NCI-H446 (cell line): ENCODE measurements around the gene TRPM2.
"Not testable (repeated sequence)": the region's sequence is repeated elsewhere in the genome, so short reads cannot be mapped to it uniquely, and the experiment has no call there.

Source experiments
- DNase-seq, 2 experiments: peaks; one replicate each; lab custom pipeline; 2025; lab: John Stamatoyannopoulos, UW

The TRPM2 gene

GRCh38 chr21:44415073-44416025 lies 61.9 kb downstream of the TRPM2 start:
- DNase-seq: no peak

DNA sequence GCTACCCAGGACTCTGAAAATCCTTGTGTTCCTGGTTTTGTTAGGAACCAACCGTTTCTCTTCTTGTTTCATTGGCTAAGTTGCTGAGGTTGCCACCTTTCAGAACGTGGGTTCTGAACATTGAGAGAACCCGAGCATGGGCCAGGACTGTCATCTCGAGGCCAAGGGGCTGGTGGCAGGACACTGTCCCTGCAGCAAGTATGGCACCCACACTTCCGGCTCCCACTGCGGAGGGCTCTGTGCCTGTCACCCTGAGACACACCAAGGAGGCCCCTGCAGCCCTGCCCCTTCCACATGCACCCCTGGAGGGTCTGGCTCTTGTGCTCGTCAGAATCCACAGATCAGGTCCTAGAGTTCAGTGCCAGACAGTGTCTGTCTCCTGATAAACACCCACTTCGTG lies 62.8 kb downstream of the TRPM2 start:
- DNase-seq: no peak

DNA sequence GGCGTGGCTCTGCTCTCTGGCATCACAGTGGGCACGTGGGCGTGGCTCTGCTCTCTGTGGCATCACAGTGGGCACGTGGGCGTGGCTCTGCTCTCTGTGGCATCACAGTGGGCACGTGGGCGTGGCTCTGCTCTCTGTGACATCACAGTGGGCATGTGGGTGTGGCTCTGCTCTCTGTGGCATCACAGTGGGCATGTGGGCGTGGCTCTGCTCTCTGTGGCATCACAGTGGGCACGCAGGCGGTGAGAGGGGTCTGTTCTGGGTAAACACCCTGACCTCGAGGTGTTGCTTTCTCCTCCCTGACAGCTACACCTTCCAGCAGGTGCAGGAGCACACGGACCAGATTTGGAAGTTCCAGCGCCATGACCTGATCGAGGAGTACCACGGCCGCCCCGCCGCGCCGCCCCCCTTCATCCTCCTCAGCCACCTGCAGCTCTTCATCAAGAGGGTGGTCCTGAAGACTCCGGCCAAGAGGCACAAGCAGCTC lies 64.2 kb downstream of the TRPM2 start:
- not testable (repeated sequence) for DNase-seq

DNA sequence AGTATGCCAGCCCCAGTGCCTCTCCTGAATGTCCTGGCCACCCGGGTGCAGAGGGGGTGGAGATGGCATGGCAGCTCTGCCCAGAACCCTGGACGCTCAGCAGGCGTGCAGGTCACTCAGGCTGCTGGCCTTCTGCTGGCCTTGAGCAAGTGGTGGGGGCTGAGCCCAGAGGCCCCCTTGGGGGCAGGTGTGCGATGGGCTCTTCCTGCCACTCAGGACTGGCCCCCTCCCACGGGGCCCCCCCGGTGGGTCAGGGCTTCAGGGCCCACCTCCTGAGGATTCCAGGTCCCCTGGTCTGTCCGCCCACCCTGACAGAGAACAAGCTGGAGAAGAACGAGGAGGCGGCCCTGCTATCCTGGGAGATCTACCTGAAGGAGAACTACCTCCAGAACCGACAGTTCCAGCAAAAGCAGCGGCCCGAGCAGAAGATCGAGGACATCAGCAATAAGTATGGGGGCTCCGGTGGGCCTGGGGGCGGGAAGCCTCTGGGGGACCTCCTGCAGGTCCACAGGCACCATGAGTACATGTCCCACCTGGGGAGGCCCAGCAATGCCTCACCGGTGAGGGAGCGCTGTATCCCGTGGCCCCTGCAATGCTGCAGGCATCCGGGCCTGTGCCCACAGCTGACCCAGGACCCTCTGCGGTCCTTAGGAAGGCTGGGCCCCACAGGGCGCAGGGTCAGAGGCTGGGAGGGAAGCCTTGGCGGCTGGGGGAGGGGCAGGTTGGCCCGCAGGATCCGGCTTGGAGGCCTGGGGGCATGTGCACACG lies 64.9 kb downstream of the TRPM2 start:
- DNase-seq: no peak

GRCh38 chr21:44418876-44419230 lies 65.4 kb downstream of the TRPM2 start:
- no peak for DNase-seq

- DNase-seq: no peak
These were observed 66.3 kb downstream of the TRPM2 start for GRCh38 chr21:44419679-44420078.

DNA sequence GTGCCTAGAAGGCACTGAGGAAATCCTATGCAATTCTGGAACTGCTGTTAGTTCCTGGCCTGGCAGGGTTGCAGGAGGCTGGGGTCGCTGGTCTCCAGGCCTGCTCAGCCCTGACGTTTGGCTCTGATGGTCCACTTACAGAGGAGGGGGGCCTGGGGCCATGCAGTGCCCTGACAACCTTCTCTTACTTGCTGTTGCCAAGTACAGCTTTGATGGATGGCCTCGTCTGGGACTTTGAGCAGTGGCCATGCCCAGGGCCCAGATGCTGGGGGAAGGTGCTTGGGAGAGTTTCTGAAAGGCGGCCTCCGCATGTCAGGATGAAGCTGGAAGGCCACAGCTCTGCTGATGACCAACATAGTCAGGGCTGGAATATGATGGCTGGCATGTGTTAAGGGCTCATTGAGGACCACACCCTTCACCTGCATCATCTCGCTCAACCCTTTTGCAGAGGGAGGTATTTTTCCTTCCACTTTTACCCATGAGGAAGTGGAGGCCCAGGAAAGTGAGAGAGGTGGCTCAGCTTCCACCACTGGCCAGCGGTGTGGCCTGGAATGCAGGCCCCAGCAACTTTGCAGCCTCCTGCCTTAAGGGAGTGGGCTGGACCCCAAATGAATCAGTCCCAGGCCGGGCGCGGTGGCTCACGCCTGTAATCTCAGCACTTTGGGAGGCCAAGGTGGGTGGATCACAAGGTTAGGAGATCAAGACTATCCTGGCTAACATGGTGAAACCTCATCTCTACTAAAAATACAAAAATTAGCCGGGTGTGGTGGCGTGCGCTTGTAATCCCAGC lies 67.2 kb downstream of the TRPM2 start:
- DNase-seq: no peak

DNA sequence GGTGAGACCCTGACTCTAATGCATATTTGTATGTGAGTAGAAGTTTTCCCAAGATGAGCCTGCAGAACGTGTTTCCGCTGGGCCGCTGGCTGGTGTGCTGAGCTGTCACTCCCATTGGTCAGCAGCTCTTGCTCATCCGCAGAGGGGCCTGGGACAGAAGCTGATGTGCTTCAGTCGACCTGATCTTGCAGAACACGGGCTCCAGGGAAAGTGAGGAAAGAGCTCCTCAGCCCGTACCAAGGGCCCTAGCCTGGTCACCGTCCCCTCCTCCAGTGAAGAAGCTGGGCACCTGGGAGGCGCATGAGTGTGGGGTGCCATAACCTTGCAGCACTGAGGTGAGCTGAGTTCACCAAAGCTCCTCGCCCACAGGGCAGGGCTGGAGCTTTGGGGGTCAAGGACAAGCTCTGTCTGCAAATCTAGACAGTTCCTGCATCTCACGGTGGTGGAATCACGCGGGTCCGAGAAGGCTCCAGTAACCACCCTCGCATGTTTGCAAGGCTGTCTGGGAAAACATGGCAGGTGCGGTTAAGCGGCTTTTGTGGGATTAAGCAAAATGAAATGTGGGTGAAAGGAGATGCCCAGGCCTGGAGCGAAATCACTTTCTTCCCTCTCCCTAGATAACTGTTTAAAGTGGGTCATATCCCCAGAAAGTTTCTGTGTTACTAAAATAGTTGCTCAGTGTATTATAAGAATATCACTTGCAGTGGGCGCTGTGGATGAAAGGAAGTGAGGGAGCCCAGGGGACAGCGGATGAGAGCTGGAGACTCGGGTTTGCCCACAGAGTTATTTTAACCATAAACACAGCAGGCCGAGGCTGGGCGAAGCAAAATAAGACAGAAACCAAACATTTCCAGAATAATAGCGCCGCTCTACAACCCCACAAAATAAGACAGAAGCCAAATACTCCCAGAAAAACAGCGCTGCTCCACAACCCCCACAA lies 68.8 kb downstream of the TRPM2 start:
- DNase-seq: no peak

- DNase-seq: no peak
These were observed 69.9 kb downstream of the TRPM2 start for GRCh38 chr21:44423312-44423821.

DNA sequence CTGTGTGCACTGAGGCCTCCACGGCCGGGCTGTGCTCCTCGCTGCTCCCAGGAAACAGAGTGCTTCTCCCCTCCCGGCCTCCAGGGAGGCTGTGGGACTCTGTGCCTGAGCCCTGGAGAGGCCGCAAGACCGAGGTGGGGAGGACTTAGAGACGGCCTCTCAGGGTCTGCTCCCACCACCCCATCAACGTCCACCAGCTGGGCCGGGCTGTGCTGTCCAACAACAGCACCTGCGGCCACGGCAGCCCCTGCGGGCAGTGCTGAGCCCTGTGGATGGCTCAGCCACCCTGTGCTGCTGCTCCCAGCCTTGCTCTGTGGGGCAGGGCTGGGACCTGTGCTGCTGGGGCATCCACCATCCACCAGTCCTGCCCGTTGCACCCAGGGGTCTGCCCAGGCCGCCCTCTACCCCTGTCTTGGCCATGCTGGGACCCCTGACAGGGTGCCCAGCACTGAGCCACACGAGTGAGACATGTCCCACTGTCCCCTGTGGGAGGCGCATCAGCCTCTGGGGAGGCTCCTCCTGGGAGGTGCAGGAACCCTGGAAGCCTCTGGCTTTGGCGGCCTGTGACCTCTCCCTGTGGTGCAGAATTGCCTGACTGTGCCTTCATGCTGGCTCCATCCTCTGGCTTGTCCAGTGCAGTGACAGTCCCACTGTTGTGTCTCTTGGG lies 70.7 kb downstream of the TRPM2 start:
- no peak for DNase-seq

DNA sequence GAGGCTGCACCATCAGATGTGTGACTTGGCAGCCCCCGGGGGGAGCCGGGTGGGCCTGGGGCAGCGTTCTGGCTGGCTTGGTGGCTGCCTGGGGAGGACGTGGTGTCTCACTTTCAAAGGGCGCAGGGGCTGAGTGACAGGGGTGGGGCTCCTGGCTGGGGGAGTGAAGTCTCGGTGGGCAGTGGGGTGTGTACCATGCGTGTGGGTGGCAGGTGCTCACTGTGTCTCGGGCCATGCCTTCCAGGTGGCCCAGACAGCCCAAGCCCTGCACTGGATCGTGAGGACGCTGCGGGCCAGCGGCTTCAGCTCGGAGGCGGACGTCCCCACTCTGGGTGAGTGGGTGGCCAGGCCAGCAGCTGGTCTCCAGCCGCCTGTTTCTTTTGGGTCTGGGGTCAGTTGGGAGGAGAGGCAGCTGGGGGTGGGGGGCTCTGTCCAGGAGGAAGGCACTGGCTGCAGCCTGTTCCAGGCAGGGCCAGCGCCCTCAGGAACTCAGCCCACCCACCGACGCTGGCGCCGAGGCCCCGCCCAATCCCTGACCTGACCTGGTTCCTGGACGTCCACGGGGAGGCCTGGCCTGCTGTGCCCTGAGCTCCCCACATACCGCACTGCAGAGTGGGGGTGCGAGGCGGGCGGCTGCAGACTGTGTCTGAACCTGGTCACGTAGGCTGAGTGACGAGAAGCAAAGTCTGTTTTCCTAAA lies 71.3 kb downstream of the TRPM2 start:
- DNase-seq: no peak

GRCh38 chr21:44425307-44425894 lies 72.0 kb downstream of the TRPM2 start:
- DNase-seq: no peak

DNA sequence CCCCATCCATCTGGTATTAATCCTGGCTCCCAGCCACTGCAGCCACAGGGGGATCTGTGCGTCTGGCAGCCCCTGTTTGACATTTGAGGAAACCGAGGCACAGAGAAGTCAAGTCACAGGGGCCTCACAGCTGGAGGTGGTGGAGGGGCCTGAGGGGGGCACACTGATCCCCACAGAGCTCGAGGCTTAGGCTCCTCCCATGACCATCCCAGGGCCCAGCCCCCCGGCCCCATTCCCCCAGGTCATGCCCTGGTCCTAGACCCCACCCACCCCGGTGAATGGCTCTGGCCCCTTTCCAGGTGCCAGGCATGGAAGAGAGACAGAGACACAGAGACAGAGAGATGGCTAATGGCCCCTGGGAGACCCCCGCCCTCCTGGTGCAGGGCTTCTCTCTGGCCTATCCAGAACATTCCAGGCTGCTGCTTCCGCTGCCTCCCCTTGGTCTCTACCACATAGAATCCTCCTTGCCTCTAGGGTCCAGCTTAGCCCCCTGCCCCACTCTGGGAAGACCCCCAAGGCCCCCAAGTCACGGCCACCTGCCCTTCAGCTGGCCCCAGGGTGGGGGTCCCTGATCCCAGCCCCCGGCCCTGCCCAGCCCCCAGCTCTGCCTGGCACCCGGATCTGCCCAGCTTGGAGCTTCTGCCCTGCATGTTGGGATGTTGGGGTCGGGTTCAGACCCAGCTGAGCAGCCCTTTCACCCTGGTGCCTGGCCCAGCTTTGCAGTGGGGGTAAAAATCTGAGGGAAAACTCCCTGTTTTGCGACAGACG lies 72.7 kb downstream of the TRPM2 start:
- no peak for DNase-seq

- no peak for DNase-seq
These were observed 73.3 kb downstream of the TRPM2 start for GRCh38 chr21:44426663-44427191.

DNA sequence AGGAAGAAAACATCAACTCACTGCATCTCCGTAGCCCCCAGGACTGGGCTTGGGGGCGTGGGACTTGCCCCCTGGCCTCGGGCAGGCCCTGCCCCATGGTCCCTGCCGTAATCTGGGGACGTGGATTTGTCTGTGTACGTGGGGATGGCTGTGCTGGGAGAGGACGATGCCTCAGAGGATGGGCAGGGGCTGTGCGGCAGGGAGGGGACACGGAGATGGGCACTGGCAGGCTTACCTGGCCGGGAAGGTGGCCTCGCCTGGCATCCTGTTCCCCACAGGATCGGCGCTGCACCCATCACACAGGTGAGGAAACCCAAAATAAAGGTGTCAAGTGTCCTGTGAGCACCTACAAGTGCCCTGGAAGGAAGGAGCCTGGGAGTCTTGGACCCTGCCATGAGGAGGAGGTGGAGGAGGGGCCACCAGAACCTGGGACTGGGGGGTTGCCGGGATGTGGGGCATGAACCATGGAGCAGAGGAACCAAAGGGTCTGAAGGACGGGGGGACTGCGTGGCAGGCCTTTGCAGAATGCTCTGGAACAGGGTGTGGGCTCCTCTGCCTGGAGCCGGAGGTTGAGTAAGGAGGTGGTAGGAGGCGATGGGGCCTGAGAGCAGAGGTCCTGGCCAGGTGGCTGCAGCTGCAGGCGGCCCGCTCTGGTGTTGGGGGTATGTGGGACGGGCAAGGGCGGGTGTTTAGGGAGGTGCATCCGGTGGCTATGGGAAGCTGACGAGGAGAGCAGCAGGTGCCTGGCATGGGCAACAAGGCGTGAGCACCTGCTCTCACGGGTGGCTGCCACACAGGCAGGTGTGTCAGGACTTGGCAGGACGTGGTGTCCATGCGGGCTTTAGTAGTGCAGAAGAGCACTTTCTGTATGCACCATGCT lies 74.1 kb downstream of the TRPM2 start:
- no peak for DNase-seq

DNA sequence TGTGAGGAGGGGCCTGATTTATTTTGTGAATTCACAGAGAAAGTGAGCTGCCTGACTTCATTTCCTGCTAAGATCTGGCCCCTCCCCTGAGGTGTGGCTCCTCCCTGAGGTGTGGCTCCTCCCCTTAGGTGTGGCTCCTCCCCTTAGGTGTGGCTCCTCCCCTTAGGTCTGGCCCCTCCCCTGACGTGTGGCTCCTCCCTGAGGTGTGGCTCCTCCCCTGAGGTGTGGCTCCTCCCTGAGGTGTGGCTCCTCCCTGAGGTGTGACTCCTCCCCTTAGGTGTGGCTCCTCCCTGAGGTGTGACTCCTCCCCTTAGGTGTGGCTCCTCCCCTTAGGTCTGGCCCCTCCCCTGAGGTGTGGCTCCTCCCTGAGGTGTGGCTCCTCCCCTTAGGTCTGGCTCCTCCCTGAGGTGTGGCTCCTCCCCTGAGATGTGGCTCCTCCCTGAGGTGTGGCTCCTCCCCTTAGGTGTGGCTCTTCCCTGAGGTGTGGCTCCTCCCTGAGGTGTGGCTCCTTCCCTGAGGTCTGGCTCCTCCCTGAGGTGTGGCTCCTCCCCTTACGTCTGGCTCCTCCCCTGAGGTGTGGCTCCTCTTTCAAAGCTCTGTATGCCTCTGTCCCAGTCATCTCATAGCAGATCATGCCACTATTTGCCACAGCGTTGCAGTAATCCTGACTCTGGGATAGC lies 75.0 kb downstream of the TRPM2 start:
- no peak for DNase-seq

- no peak for DNase-seq
These were observed 76.5 kb downstream of the TRPM2 start for GRCh38 chr21:44429894-44430293.
